UCSD-AML1 (cell line): ENCODE measurements around the gene REXO5.
A peak's percentile ranks its signal among the peaks of the same experiment; 100 is the strongest.
"Not testable (repeated sequence)": the region's sequence is repeated elsewhere in the genome, so short reads cannot be mapped to it uniquely, and the experiment has no call there.

ENCODE experiments used
- DNase-seq: peaks from one replicate; lab custom pipeline; 2025; ENCODE audit not compliant: unreplicated experiment; lab: John Stamatoyannopoulos, UW

Gene REXO5, protein sequence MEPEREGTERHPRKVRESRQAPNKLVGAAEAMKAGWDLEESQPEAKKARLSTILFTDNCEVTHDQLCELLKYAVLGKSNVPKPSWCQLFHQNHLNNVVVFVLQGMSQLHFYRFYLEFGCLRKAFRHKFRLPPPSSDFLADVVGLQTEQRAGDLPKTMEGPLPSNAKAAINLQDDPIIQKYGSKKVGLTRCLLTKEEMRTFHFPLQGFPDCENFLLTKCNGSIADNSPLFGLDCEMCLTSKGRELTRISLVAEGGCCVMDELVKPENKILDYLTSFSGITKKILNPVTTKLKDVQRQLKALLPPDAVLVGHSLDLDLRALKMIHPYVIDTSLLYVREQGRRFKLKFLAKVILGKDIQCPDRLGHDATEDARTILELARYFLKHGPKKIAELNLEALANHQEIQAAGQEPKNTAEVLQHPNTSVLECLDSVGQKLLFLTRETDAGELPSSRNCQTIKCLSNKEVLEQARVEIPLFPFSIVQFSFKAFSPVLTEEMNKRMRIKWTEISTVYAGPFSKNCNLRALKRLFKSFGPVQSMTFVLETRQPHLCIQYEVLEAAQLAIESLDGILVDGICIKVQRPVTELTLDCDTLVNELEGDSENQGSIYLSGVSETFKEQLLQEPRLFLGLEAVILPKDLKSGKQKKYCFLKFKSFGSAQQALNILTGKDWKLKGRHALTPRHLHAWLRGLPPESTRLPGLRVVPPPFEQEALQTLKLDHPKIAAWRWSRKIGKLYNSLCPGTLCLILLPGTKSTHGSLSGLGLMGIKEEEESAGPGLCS

GRCh38 chr16:20806168-20807050 lies at the start of gene REXO5, which contains the start of gene ERI2:
REXO5 (plus strand) TSS chr16:20806527; CDS start chr16:20806954, 427 bp downstream.
ERI2 (minus strand) TSS chr16:20806472; CDS start chr16:20806430, 42 bp downstream.
- peak; percentile 94 for DNase-seq

DNA sequence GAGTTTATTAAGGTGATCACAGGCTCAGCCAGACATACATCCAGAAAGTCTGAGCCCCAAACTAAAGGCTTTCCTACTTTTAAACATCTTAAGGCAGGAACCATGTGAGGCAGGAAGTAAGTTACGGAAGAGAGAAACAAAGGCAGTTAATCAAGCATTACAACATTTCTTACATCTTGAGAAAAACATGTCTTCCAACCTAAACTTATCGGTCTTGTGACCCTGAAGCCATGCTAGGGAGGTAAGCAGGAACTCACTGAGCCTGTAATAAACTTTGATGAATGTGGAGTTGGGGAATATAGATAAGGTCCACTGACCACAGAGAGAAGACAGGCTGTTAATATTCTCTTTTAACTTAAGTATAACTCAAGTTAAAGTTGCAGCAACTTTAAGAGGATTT lies 46.0 kb upstream of the REXO5 start:
- DNase-seq: no peak

- no peak for DNase-seq
Measured at GRCh38 chr16:20761175-20761574, 45.2 kb upstream of the REXO5 start.

DNA sequence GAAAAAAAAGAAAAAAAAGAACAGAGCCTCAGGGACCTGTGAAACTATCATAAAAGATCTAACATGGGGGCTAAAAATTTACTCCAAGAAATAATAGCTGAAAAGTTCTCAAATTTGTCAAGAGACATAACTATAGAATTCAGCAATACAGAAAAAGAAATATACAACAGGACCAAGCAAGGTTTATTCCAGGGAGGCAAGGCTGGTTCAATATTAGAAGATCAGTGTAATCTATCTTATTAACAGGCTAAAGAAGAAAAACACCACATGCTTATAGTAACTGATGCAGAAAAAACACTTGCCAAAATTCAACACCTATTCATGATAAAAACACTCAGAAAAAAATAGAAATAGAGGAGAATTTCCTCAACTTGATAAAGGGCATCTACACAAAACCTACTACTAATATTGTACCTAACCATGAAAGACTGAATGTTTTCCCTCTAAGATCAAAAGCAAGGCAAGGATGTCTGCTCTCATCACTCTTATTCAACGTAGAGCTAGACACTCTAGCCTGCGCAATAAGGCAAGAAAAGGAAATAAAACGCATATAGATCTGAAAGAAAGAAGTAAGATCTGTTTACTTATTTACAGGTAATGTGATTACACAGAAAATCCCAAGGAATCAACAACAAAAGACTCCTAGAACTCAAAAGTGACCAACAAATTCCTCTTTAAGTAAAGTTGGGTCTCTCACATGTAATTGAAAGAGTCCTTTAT lies 43.8 kb upstream of the REXO5 start:
- DNase-seq: no peak

DNA sequence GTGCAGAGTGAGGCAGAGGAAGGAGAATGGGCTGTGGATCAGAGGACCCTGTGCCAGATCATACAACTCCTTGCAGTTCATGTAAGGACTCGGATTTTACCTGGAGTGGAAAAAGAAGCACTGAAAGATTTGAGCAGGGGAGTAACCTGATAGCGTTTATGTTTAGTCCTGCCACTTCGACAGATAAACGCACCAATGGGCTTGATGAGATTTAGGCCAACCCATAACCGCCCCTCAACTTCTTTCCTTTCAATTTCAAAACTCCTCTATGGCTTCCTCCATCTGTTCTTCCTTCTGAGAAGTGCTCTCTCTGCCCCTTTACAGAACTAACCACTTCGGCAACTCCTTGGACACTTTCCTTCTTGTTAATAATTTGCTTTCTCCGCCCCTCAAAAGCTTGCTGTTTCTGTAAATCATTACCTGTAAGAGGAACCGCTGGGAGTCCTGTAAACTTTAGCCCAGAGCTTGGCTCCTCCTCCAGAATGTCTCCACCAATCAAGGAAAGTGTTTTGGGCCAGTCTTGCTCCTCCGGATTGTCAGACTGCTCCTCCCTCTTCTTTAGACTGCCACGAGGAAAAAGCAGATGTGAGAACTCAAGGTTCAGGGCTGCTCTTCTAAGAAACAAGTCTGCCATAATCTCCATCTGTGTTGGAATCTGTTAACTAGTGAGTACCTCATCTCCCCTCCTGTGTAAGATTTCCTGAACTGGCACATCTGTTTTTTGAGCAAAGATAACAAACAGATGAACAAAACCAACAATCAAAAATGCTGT lies 42.7 kb upstream of the REXO5 start, which contains the start of gene ACSM3:
Gene ACSM3 (plus strand): TSS at position 554 of the 772 bp plus-strand sequence. CDS start 6,021 bp downstream, outside the sequence.
- DNase-seq: no peak

DNA sequence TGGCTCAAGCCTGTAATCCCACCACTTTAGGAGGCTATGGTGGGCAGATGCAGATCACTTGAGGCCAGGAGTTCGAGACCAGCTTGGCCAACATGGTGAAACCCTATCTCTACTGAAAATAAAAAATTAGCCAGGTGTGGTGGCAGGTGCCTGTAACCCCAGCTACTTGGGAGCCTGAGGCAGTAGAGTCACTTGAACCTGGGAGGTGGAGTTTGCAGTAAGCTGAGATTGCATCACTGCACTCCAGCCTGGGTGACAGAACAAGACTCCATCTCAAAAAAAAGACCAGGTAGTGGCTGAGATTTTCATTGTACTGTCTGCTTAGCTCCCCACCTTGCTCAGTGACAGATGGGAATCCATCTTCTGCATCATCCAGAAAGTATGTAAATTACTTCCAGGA lies 41.9 kb upstream of the REXO5 start:
- DNase-seq: not testable (repeated sequence)

GRCh38 chr16:20765732-20766131 lies 40.6 kb upstream of the REXO5 start:
- DNase-seq: no peak

GRCh38 chr16:20766294-20766693 lies 40.0 kb upstream of the REXO5 start:
- no peak for DNase-seq

DNA sequence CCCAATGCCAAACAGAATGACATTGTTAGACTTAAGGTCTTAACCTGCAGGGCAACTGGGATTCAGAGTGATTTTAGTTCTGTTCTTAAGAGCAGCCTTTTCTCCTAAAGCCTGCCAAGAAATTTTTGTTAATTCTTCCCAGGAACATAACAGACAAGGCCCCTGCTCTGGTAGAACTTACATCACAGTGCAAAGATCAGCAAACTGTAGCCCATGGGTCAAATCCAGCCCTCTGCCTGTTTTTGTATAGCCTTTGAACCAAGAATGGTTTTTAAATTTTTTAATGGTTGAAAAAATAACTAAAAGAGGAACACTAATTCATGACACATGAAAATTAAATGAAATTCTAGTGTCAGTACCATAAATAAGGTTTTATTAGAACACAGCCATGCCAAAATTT lies 38.8 kb upstream of the REXO5 start:
- DNase-seq: no peak

DNA sequence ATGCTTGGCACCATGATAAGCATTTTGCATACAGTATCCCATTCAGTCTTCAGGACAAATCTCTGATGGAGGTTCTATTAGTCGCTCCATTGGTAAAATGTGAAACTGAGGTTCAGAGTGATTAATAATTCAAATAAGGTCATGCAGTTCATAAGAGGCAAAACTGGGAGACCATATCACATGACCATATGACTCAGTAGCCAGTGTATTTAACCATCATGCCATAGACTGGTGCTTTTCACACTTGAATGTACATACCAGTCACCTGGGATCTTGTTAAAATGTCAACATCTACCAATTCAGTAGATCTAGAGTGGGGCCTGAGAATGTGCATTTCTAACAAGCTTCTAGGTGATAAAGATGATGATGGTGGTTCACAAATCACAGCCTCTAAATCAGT lies 38.2 kb upstream of the REXO5 start:
- DNase-seq: no peak

- no peak for DNase-seq
Measured at GRCh38 chr16:20768818-20769217, 37.5 kb upstream of the REXO5 start.

DNA sequence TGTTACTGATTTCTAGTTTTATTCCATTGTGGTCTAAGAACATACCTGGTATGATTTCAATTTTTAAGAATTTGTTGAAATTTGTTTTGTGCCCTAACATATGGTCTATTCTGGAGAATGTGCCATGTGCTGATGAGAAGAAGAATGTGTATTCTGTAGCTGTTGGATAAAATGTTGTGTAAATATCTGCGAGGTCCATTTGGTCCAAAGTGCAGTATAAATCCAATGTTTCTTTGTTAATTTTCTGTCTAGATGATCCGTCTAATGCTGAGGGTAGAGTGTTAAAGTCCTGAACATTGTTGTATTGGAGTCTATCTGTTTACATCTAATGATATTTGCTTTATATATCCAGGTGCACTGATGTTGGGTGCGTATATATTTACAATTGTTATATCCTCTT lies 32.6 kb upstream of the REXO5 start:
- no peak for DNase-seq

- peak; percentile 77 for DNase-seq
Measured at GRCh38 chr16:20774703-20775362, 31.5 kb upstream of the REXO5 start.

DNA sequence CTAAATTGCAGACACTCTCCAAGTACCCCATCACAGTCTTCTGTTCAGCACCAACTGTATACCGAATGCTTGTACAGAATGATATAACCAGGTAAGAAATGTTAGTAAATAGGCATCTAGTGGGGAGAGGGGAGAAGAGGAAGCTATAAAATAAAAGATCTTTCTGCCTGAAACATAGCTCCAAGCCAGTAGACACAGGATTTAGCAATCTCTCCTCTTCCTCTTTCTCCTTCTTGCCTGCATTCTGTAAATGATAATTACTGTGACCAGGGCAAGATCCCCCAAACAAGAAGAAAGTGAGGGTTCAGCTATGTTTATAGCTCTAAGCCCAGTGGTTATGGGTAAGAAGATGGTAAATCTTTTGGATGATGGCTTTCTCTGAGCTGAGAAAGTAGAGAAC lies 24.6 kb upstream of the REXO5 start:
- DNase-seq: no peak

DNA sequence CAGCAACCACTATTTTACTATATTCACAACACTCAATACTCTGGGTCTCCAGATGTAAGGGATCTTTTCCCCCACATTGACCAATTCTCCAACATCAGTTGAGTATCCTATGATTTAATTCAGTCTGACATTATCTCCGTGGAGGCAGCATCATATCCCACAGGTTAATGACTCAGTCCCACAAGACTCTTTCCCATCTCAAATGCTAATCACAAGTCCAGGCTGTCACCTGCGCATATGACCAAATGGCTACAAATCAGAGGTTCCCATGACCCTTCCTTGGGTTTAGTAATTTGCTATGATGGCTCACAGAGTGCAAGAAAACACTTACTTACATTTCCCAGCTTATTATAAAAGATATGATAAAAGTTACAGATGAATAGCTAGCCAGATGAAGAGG lies 23.9 kb upstream of the REXO5 start:
- DNase-seq: no peak

DNA sequence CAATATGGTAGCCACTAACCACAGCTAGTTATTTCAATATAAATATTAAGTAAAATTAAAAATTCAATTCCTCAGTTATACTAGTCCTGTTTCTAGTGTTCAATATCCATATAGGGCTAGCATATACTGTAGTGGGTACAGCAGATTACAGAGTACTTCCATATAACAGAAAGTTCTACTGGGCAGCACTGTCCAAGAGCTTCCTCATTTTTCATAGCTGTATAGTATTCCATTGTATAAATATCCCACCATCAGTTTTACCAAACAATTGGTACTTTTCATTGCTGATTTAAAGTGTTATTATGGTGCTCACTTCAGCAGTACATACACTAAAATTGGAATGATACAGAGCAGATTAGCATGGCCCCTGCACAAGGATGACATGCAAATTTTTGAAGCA lies 22.1 kb upstream of the REXO5 start:
- no peak for DNase-seq

- DNase-seq: no peak
Measured at GRCh38 chr16:20789130-20789529, 17.2 kb upstream of the REXO5 start.

DNA sequence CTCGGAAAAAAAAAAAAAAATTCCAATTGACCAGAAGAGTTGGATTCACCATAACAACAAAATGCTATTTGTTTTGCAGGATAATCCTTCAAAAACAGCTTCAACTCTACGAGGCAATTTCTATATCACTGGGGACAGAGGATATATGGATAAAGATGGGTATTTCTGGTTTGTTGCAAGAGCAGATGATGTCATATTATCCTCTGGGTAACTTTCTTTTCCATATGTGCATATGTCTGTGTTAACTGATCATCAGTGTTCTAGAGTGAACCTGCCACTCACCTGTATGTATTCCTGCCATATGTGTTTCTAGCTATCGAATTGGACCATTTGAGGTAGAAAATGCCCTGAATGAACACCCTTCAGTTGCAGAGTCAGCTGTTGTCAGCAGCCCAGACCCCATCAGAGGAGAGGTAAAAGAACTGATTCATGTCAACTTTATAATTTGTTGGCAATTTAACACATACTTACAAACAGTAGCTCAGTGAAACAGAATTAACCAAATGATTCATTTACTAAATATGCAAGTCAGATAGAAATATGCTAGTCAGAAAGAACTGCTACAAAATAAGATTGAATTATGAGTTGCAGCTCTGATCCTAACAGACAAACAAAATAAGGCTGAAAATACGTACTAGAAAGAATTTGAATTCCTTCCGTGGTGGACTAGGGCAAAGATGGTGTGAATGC lies 14.3 kb upstream of the REXO5 start:
- DNase-seq: no peak

- DNase-seq: no peak
Measured at GRCh38 chr16:20798364-20798763, 8.0 kb upstream of the REXO5 start.
